OCI-LY7 (cell line): ENCODE results near the gene CACNA2D2. TPM values are rescaled to one million over a fixed set of nuclear protein-coding genes. Genes with fewer than 3 reads are reported as not detected.

Source experiments
- BruUV-seq: library from RNA; stranded (reverse); fragments of 400-500 nt; replicated peaks from 2 replicates; lab custom pipeline; 2021; lab: Mats Ljungman, UMichigan
- CTCF ChIA-PET: fragments of 300-600 bp; sonication (Branson Sonifier 250); formaldehyde crosslinking; loops from one replicate; lab custom pipeline; 2022; ENCODE audit warnings: antibody characterized with exemption; ENCODE audit not compliant: unreplicated experiment; lab: Charles Lee
- POLR2A ChIA-PET: fragments of 300-600 bp; sonication (Branson Sonifier 250); formaldehyde crosslinking; loops from one replicate; lab custom pipeline; 2022; ENCODE audit warnings: antibody characterized with exemption; lab: Charles Lee
- DNase-seq: peaks from one replicate; pipeline ENCODE4 v3.0.0-alpha.2; 2015; ENCODE audit warnings: low spot score
- H2AFZ ChIP-seq: fragments of 200-600 bp; sonication (generic), shearing (Covaris generic); 2 replicates; pipeline ENCODE4 v1.6.1; 2014; ENCODE audit warnings: mild to moderate bottlenecking, antibody characterized with exemption, low read length, moderate library complexity
- H3K27ac ChIP-seq: fragments of 200-600 bp; sonication (generic); 2 replicates; pipeline ENCODE4 v1.5.1; 2014; ENCODE audit warnings: mixed run types, low read depth, mild to moderate bottlenecking, moderate library complexity, low read length, inconsistent platforms; ENCODE audit not compliant: poor library complexity, severe bottlenecking
- H3K36me3 ChIP-seq: fragments of 200-600 bp; sonication (generic); 2 replicates; pipeline ENCODE4 v1.6.1; 2014; ENCODE audit warnings: mild to moderate bottlenecking, antibody characterized with exemption, low read length, moderate library complexity, mixed read lengths; ENCODE audit not compliant: insufficient read depth
- H3K4me1 ChIP-seq: fragments of 200-600 bp; sonication (generic); 2 replicates; pipeline ENCODE4 v1.5.1; 2014; ENCODE audit warnings: mild to moderate bottlenecking, low read length; ENCODE audit not compliant: insufficient read depth, poor library complexity, severe bottlenecking
- H3K4me2 ChIP-seq: fragments of 200-600 bp; sonication (generic); 2 replicates; pipeline ENCODE4 v1.6.1; 2014; ENCODE audit warnings: mild to moderate bottlenecking, low read length
- H3K4me3 ChIP-seq: fragments of 200-600 bp; sonication (generic); 2 replicates; pipeline ENCODE4 v1.5.1; 2014; ENCODE audit warnings: mild to moderate bottlenecking, low read depth, low read length; ENCODE audit not compliant: poor library complexity, severe bottlenecking
- H3K79me2 ChIP-seq: fragments of 200-600 bp; sonication (generic); 2 replicates; pipeline ENCODE4 v1.6.1; 2016; ENCODE audit warnings: low read depth, mild to moderate bottlenecking, low read length, moderate library complexity, mixed read lengths; ENCODE audit not compliant: insufficient read depth
- H3K9me2 ChIP-seq: fragments of 200-600 bp; sonication (generic); 2 replicates; pipeline ENCODE4 v1.6.1; 2016; ENCODE audit warnings: mild to moderate bottlenecking, low read length, mixed read lengths; ENCODE audit not compliant: insufficient read depth
- H3K9me3 ChIP-seq: fragments of 200-600 bp; sonication (generic); 2 replicates; pipeline ENCODE4 v1.6.1; 2014; ENCODE audit warnings: mild to moderate bottlenecking, mixed run types, low read length, mixed read lengths
- H4K20me1 ChIP-seq: fragments of 200-600 bp; sonication (generic); 2 replicates; pipeline ENCODE4 v1.6.1; 2014; ENCODE audit warnings: mild to moderate bottlenecking, antibody characterized with exemption, low read length, moderate library complexity, mixed read lengths; ENCODE audit not compliant: insufficient read depth
- CTCF ChIP-seq: fragments of 200-600 bp; sonication (generic); conservative IDR thresholded peaks from 2 replicates; pipeline ENCODE4 v1.5.1; 2014; ENCODE audit warnings: mild to moderate bottlenecking, antibody characterized with exemption, low read length, moderate library complexity, mixed read lengths
- EZH2phosphoT487 ChIP-seq: fragments of 200-600 bp; sonication (generic); IDR thresholded peaks from 2 replicates; pipeline ENCODE4 v1.6.1; 2018; ENCODE audit warnings: low read depth, borderline replicate concordance, mild to moderate bottlenecking, mixed run types, antibody characterized with exemption, low read length, moderate library complexity, mixed read lengths
- intact Hi-C: fragments of 100-400 bp; cut with micrococcal nuclease; formaldehyde crosslinking; loops from one replicate; pipeline ENCODE4 v1.10.0; 2022; ENCODE audit not compliant: unreplicated experiment
- total RNA-seq, 2 experiments: library from RNA; depleted of rRNA in 1 of 2; stranded (reverse); fragments of >200 nt in 1 of 2; shearing (Covaris generic) in 1 of 2; gene quantifications; 2 replicates each; pipeline ENCODE4 v1.2.3, GENCODE V29; 2014 to 2022

The CACNA2D2 gene
- total RNA-seq, 2 experiments from 2014 or later = 0.09 to 0.21 TPM

GRCh38 chr3:50433954-50434353, 69.5 kb downstream of the CACNA2D2 start:
- Histone ChIP-seq H3K27ac (no peak overlapping the region), H3K9me3 (no peaks in the 10 kb centered on the region), H3K9me2 (no peaks in the 10 kb centered on the region), H3K4me3 (no peak overlapping the region), H4K20me1 (no peaks in the 10 kb centered on the region), H3K36me3 (no peaks in the 10 kb centered on the region), H3K79me2 (no peaks in the 10 kb centered on the region), H3K4me1 (no peaks in the 10 kb centered on the region), H3K4me2 (no peak overlapping the region), H2AFZ (no peak overlapping the region)
- TF ChIP-seq CTCF (no peak), EZH2phosphoT487 (no peak)
- BruUV-seq = no TSS peak
- intact Hi-C loops = no loop called here
- CTCF ChIA-PET = no interaction called here
- DNase-seq = no peak
- POLR2A ChIA-PET = no interaction called here

GRCh38 chr3:50430950-50431435, 72.4 kb downstream of the CACNA2D2 start:
- H3K4me1 ChIP-seq = no peaks in the 10 kb centered on the region
- intact Hi-C loops = no loop called here
- ChIA-PET CTCF (no interaction called here), POLR2A (no interaction called here)
- no peaks in the 10 kb centered on the region for H4K20me1 ChIP-seq
- no peak overlapping the region for H3K4me2 ChIP-seq
- no TSS peak for BruUV-seq
- H2AFZ ChIP-seq = no peak overlapping the region
- no peaks in the 10 kb centered on the region for H3K36me3 ChIP-seq
- no peak overlapping the region for H3K4me3 ChIP-seq
- no peak for DNase-seq
- H3K9me2 ChIP-seq = no peaks in the 10 kb centered on the region
- TF ChIP-seq EZH2phosphoT487 (no peak), CTCF (no peak)
- H3K79me2 ChIP-seq = no peaks in the 10 kb centered on the region
- no peak overlapping the region for H3K27ac ChIP-seq
- no peaks in the 10 kb centered on the region for H3K9me3 ChIP-seq

GRCh38 chr3:50430191-50430590, 73.2 kb downstream of the CACNA2D2 start:
- ChIA-PET POLR2A (interaction anchor here (0.7 kb wide), 1 partner anchor 78 kb away, joined by 7 read pairs; no protein-coding TSS in a partner anchor), CTCF (interaction anchor here (0.6 kb wide), 2 partner anchors 205 to 1605 kb away, joined by 3 to 7 read pairs; no protein-coding TSS in a partner anchor)
- intact Hi-C loops = no loop called here
- Histone ChIP-seq H3K4me2 (no peak overlapping the region), H3K9me3 (no peaks in the 10 kb centered on the region), H3K36me3 (no peaks in the 10 kb centered on the region), H3K4me1 (no peaks in the 10 kb centered on the region), H4K20me1 (no peaks in the 10 kb centered on the region), H3K4me3 (no peak overlapping the region), H3K79me2 (no peaks in the 10 kb centered on the region), H3K27ac (no peak overlapping the region), H3K9me2 (no peaks in the 10 kb centered on the region), H2AFZ (no peak overlapping the region)
- TF ChIP-seq CTCF = no peak
- no peak for TF ChIP-seq EZH2phosphoT487
- no peak for DNase-seq
- no TSS peak for BruUV-seq
